ENCODE data around the gene FBXL19.
"Not testable (repeated sequence)": the region's sequence is repeated elsewhere in the genome, so short reads cannot be mapped to it uniquely, and the experiment has no call there.

FBXL19 gene

GRCh38 chr16:30921748-30922419 is 1.5 kb upstream of the FBXL19 start:
- DNase-seq (ENCODE audit: low read depth in 2 of 2) = peak; percentile 79 to 82

DNA sequence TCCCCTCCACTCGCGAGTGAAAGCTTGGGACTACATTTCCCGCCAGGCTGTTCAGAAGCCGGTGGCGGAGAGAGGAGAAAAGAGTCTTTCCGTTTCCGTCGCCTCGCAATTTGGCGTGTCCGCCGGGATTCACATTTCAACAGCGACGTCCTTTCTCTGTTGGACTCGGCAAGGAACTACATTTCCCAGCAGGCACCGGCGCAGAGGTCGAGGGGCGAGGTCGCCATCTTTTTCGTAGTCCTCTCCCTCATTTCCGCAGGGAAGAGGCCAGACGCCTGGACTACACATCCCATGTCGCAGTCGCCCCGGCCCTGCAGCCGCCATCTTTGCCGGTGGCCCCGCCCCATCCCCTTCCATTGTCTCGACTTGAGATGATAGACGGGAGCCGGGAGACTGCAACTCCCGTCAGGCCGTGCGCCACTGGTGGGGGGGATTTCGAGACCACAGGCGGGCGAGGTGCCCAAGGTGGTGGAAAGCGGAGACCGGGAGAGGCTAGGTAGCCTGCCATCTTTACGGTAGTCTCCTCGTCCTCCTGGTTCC is 882 bp upstream of the FBXL19 start:
- peak; percentile 100 for DNase-seq (ENCODE audit: low read depth in 2 of 2)

DNA sequence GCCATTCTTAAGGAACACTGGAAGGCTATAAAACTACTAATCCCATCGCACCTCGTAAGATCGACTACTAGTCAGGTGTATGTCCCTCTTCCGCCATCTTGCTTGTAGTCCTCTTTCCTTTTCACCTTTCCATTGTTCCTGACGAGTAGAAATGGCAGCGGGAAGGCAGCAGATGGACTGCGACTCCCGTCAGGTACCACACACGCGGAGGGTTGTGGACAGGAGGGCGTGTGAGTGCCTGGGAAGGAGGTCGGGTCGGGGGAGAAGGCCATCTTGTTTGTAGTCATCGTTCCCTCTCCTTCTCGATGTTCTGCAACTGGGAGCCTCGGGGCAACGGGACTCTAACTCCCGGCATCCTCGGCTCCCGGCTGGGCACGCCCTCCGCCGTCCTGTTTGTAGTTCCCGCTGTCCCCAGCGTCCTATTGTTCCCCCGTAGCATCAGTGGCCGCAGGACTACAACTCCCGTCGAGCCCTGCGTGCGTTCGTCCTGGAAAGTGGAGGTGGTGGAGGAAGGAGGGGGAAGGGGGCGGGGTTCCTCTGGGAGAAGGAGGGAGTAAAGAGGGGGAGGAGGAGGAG is 324 bp upstream of the FBXL19 start:
- DNase-seq (ENCODE audit: low read depth in 2 of 2) = peak; percentile 94 to 95

GRCh38 chr16:30924076-30924912 is 922 bp downstream of the FBXL19 start:
- no peak for DNase-seq (ENCODE audit: low read depth in 2 of 2)

DNA sequence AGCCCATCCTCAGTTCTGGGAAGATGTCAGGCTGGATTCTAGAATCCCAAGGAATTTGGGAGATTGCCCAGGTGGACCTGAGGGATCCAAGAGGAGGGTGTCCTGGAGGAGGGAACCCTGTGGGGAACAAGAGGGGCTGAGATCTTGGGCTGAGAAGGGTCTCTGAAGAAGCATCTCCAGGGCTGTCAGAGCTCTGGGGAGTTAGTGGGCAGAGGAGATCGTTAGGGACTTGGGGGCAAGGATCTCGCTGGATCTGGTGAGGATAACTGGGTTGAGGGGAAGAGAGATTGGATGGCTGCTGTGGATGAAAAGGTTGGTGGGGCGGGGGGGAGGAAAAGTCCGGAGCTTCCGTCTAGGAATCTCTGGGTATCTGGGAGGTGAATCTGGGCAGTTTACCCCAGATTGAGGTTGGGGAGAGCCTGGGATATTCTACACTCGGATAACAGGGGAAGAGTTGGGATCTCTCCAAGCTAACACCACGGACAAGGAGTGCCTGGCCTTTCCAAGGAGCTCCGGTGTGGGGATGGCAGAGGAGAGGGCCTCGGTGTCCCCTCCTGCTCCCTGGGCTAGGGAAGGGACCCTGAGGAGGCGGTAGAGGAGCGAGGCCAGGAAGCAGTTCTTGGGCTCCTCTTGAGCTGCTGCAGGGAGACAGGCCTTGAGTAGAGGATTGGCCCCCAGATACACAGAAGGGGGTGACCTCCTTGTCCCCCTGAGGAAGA is 1.7 kb downstream of the FBXL19 start:
- DNase-seq (ENCODE audit: low read depth in 2 of 2) = no peak

DNA sequence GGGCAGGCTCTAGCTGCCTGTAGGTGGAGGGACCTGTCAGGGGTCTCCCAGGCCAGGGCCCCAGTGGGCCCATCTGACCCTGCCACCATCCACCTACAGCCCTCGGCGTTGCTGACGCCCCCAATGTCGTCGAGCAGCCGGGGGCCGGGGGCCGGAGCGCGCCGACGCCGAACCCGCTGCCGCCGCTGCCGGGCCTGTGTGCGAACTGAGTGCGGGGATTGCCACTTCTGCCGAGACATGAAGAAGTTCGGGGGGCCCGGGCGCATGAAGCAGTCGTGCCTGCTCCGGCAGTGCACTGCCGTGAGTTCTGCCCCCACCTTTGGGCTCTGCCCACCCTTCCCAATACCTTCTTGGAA is 2.2 kb downstream of the FBXL19 start:
- DNase-seq (ENCODE audit: low read depth in 2 of 2) = no peak

GRCh38 chr16:30925995-30926811 is 2.8 kb downstream of the FBXL19 start:
- no peak for DNase-seq (ENCODE audit: low read depth in 2 of 2)

GRCh38 chr16:30926937-30927788 is 3.8 kb downstream of the FBXL19 start:
- no peak for DNase-seq (ENCODE audit: low read depth in 2 of 2)

DNA sequence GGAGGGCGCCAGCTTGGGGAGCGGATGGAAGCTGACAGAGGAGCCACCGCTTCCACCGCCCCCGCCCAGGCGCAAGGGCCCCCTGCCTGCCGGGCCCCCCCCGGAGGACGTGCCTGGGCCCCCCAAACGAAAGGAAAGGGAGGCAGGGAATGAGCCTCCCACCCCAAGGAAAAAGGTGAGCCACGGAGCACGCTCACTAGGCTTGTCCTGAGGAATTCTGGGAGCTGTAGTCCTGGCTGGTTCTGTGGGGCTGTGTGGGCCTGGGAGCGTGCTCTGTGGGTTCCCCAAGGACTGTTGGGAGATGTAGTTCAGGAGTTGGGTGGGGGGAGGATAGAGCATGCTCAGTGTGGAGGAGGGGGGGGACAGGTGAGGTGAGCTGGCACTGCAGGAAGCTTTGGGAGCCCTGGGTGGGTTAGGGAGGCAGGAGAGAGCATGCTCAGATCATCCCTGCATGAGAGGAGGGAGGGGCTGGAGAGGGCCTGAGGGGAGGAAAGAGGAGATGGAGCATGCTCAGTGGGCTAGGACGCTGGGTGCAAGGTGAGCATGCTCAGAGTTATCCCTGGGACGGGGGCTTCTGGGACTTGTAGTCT is 4.5 kb downstream of the FBXL19 start:
- DNase-seq (ENCODE audit: low read depth in 2 of 2) = no peak

DNA sequence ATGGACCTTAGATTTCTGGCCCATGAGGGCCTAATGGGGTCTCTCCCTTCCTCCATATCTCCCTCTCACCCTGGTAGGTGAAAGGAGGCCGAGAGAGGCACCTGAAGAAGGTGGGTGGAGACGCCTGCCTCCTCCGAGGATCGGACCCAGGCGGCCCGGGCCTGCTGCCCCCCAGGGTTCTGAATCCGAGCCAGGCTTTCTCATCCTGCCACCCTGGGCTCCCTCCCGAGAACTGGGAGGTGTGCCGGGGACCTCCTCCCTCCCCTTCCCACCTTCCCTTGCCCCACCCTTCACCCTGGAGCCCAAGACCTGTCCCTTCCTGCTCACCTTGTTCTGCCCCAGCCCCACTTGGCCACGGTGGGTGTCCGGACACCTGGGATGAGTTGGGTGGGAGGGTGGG is 5.0 kb downstream of the FBXL19 start:
- no peak for DNase-seq (ENCODE audit: low read depth in 2 of 2)

DNA sequence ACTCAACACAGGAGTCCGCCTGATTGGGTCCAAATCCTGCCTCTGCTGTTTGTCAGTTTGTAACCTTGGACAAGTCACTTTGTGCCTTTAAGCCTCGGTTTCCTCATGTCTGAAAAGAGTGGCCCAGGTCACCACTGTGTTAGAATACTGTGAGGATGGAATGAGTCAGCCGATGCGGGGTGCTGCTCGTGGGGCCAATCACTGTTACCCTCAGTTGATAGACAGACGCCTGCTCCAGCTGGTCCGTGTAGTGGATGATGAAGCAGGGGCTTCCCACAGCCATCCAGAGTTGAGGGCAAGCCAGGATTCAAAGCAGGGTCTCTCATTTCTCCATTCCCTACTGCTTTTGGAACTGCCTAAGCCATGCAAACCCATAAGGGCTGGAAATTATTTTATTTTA is 5.8 kb downstream of the FBXL19 start:
- no peak for DNase-seq (ENCODE audit: low read depth in 2 of 2)

DNA sequence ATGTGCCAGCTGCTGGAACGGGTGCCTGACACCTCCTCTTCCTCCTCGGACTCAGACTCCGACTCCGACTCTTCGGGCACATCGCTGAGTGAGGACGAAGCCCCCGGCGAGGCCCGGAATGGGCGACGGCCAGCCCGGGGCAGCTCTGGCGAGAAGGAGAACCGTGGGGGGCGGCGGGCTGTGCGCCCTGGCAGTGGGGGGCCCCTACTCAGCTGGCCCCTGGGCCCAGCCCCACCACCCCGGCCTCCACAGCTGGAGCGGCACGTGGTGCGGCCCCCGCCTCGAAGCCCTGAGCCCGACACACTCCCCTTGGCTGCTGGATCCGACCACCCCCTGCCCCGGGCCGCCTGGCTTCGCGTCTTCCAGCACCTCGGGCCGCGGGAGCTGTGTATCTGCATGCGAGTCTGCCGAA is 6.8 kb downstream of the FBXL19 start:
- DNase-seq (ENCODE audit: low read depth in 2 of 2) = no peak

DNA sequence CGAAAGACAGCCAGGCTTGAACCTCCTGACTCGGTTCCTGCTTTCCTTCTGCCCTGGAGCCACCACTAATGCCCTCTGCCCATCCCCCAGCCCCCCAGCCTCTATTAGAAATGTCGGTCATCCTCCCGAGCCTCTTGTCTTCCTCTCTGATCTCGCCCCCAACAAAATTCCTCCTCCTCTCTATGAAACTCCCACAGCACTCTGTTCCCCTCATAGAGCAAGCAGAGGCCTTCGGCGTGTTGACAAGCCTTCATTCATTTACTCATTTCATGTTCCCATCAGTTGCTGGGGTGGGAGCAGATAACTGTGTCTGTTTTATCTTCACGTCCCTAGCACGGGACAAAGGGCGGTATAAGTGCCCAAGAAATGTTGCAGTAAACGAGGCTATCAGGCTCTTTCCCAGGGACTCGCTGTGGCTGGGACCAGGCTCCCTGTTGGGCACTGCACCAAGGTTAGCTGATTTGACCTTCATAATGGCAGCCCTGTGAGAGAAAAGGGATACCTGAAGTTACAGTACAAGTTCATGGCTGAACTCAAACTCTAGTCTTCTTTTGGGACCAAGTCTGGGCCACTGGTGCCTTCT is 7.8 kb downstream of the FBXL19 start:
- no peak for DNase-seq (ENCODE audit: low read depth in 2 of 2)

GRCh38 chr16:30934827-30935557 is 11.6 kb downstream of the FBXL19 start:
- no peak for DNase-seq (ENCODE audit: low read depth in 2 of 2)

DNA sequence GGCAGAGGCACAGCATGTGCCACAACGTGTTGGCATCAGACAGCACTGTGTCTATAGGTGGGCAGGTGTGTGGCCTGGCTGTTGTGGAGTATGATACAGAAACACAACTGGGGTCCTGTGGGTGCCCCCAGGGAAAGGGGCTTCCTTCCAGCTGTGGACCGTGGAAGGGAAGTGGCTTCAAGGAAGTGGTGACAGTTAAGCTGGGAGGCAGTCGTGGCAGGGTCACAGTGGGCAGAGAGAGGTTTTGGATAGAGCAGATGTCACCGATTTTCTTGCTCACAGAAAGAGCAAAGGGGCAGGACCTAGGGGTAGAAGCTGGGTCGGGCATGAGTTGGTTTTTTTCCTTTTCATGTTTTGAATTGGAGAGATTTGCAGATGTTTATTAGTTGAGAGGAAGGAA is 14.3 kb downstream of the FBXL19 start:
- DNase-seq (ENCODE audit: low read depth in 2 of 2) = no peak

- not testable (repeated sequence) for DNase-seq (ENCODE audit: low read depth in 2 of 2)
Measured at GRCh38 chr16:30939571-30939970, 16.2 kb downstream of the FBXL19 start.

- DNase-seq (ENCODE audit: low read depth in 2 of 2) = peak; percentile 37 to 45
Measured at GRCh38 chr16:30941600-30942425, 18.4 kb downstream of the FBXL19 start.

- DNase-seq (ENCODE audit: low read depth in 2 of 2) = no peak
Measured at GRCh38 chr16:30942426-30942806, 19.0 kb downstream of the FBXL19 start.

All from stimulated activated CD8-positive, alpha-beta memory T cell treated with anti-CD3 and anti-CD28 coated beads, Interleukin-7, amount 100 ng/mL, for 4 hours (primary cell).